Measurements from ENCODE around the gene TSPAN31.

The TSPAN31 gene

GRCh38 chr12:57741844-57742738 is 2.7 kb upstream of the TSPAN31 start:
- DNase-seq (ENCODE audit: extremely low spot score), result no peak
- CTCF ChIA-PET, result interaction anchor here (0.9 to 1.4 kb wide), 2 partner anchors 15 to 16 kb away, joined by 3 to 5 read pairs; no protein-coding TSS in a partner anchor
- TF ChIP-seq SUZ12 (IDR thresholded peaks at IDR 0.05) (no peak), ZNF384 (IDR thresholded peaks at IDR 0.05) (no peak), ELF4 (IDR thresholded peaks at IDR 0.05) (no peak)
- POLR2A ChIA-PET, result interaction anchor here (0.8 to 1.4 kb wide), 2 partner anchors 9 to 10 kb away, joined by 3 to 4 read pairs; partner anchors contain the start of gene CDK4

GRCh38 chr12:57743769-57744168 is 1.1 kb upstream of the TSPAN31 start:
- ChIA-PET POLR2A (interaction anchor here (0.9 to 3.0 kb wide), 9 partner anchors 10 to 197 kb away, joined by 4 to 42 read pairs (median 5); partner anchors contain the start of genes CYP27B1, DCTN2 and MARCHF9), CTCF (no interaction called here)
- TF ChIP-seq FOXK2 (IDR thresholded peaks at IDR 0.05), result no peak
- no peak for TF ChIP-seq LEF1 (IDR thresholded peaks at IDR 0.05; ENCODE audit: borderline replicate concordance)
- TF ChIP-seq L3MBTL2 (conservative IDR thresholded peaks at IDR 0.05), result no peak
- no peak for TF ChIP-seq PKNOX1 (IDR thresholded peaks at IDR 0.05)
- TF ChIP-seq TARDBP (IDR thresholded peaks at IDR 0.05), result no peak
- no peak for TF ChIP-seq SP1 (IDR thresholded peaks at IDR 0.05)
- no peak for TF ChIP-seq FOXA1 (IDR thresholded peaks at IDR 0.05)
- TF ChIP-seq FOXM1 (IDR thresholded peaks at IDR 0.05; ENCODE audit: borderline replicate concordance), result no peak
- TF ChIP-seq BHLHE40 (IDR thresholded peaks at IDR 0.05; ENCODE audit: borderline replicate concordance), result no peak
- no peak for TF ChIP-seq NFRKB (IDR thresholded peaks at IDR 0.05)
- TF ChIP-seq ZNF384 (IDR thresholded peaks at IDR 0.05), result no peak
- no peak for TF ChIP-seq ARNT (IDR thresholded peaks at IDR 0.05)
- no peak for DNase-seq (ENCODE audit: extremely low spot score)

GRCh38 chr12:57744194-57744776 is 554 bp upstream of the TSPAN31 start:
- ChIA-PET POLR2A (interaction anchor here (0.8 to 3.0 kb wide), 18 partner anchors 10 to 285 kb away, joined by 3 to 42 read pairs (median 5); partner anchors contain the start of genes CYP27B1, DCTN2, DDIT3 and EEF1AKMT3), CTCF (interaction anchor here (1.0 to 1.1 kb wide), 2 partner anchors 13 to 161 kb away, joined by 4 to 5 read pairs; no protein-coding TSS in a partner anchor)
- peak; percentile 74 for DNase-seq (ENCODE audit: extremely low spot score)
- no peak for TF ChIP-seq BHLHE40 (IDR thresholded peaks at IDR 0.05; ENCODE audit: borderline replicate concordance)
- peak; percentile 10; the same call in 1 of the 2 replicates for TF ChIP-seq CTBP1 (IDR thresholded peaks at IDR 0.05; ENCODE audit: borderline replicate concordance)
- TF ChIP-seq FOXA1 (IDR thresholded peaks at IDR 0.05), result no peak
- peak; percentile 84 for TF ChIP-seq TARDBP (IDR thresholded peaks at IDR 0.05)

GRCh38 chr12:57745485-57745881 is 644 bp downstream of the TSPAN31 start:
- ChIA-PET POLR2A (interaction anchor here (0.6 to 3.0 kb wide), 13 partner anchors 10 to 225 kb away, joined by 3 to 42 read pairs (median 4); partner anchors contain the start of genes ARHGEF25, CYP27B1, DDIT3 and MARCHF9), CTCF (interaction anchor here (0.6 kb wide), 1 partner anchor 91 kb away, joined by 5 read pairs; no protein-coding TSS in a partner anchor)
- TF ChIP-seq L3MBTL2 (conservative IDR thresholded peaks at IDR 0.05) (no peak), PKNOX1 (IDR thresholded peaks at IDR 0.05) (no peak), NFRKB (IDR thresholded peaks at IDR 0.05) (no peak), LEF1 (IDR thresholded peaks at IDR 0.05; ENCODE audit: borderline replicate concordance) (no peak), SUZ12 (IDR thresholded peaks at IDR 0.05) (no peak), FOXA1 (IDR thresholded peaks at IDR 0.05) (no peak), BHLHE40 (IDR thresholded peaks at IDR 0.05; ENCODE audit: borderline replicate concordance) (no peak), FOXM1 (IDR thresholded peaks at IDR 0.05; ENCODE audit: borderline replicate concordance) (no peak), ARNT (IDR thresholded peaks at IDR 0.05) (no peak)
- DNase-seq (ENCODE audit: extremely low spot score), result no peak

GRCh38 chr12:57746025-57746424 is 1.2 kb downstream of the TSPAN31 start:
- DNase-seq (ENCODE audit: extremely low spot score), result no peak
- TF ChIP-seq L3MBTL2 (conservative IDR thresholded peaks at IDR 0.05), result no peak
- TF ChIP-seq BHLHE40 (IDR thresholded peaks at IDR 0.05; ENCODE audit: borderline replicate concordance), result no peak
- TF ChIP-seq ZNF384 (IDR thresholded peaks at IDR 0.05), result no peak
- TF ChIP-seq TARDBP (IDR thresholded peaks at IDR 0.05), result no peak
- ChIA-PET POLR2A (interaction anchor here (1.3 to 3.0 kb wide), 4 partner anchors 11 to 99 kb away, joined by 3 to 42 read pairs (median 13); no protein-coding TSS in a partner anchor), CTCF (no interaction called here)

- no peak for DNase-seq (ENCODE audit: extremely low spot score)
- ChIA-PET CTCF (no interaction called here), POLR2A (interaction anchor here (0.8 to 1.4 kb wide), 3 partner anchors 8 to 12 kb away, joined by 3 to 4 read pairs (median 3); no protein-coding TSS in a partner anchor)
- TF ChIP-seq ELF4 (IDR thresholded peaks at IDR 0.05) (no peak), LEF1 (IDR thresholded peaks at IDR 0.05; ENCODE audit: borderline replicate concordance) (no peak), SUZ12 (IDR thresholded peaks at IDR 0.05) (no peak), ZNF384 (IDR thresholded peaks at IDR 0.05) (no peak), FOXM1 (IDR thresholded peaks at IDR 0.05; ENCODE audit: borderline replicate concordance) (no peak), FOXK2 (IDR thresholded peaks at IDR 0.05) (no peak), PKNOX1 (IDR thresholded peaks at IDR 0.05) (no peak), ARNT (IDR thresholded peaks at IDR 0.05) (no peak), BHLHE40 (IDR thresholded peaks at IDR 0.05; ENCODE audit: borderline replicate concordance) (no peak), FOXA1 (IDR thresholded peaks at IDR 0.05) (no peak), CTBP1 (IDR thresholded peaks at IDR 0.05; ENCODE audit: borderline replicate concordance) (no peak), SP1 (IDR thresholded peaks at IDR 0.05) (no peak), NFRKB (IDR thresholded peaks at IDR 0.05) (no peak), TARDBP (IDR thresholded peaks at IDR 0.05) (no peak), HDGF (IDR thresholded peaks at IDR 0.05; ENCODE audit: borderline replicate concordance) (no peak), L3MBTL2 (conservative IDR thresholded peaks at IDR 0.05) (no peak)
Observed at GRCh38 chr12:57749061-57749460, 4.2 kb downstream of the TSPAN31 start.
